Adrenal gland (tissue), 5 donors: ENCODE measurements around the gene GABRR1.

Experiments
- POLR2A ChIP-seq, 2 donors: fragments of 450-650 bp; IDR thresholded peaks; one replicate each; pipeline ENCODE4 v1.6.1; 2017; ENCODE audit warnings: antibody characterized with exemption in 2 of 2, mild to moderate bottlenecking in 2 of 2, moderate library complexity in 1 of 2
- TF ChIP-seq, protein P1 (sequence below), 6 experiments: fragments of 450-650 bp in 4 of 6; fragments of 200-600 bp in 2 of 6; sonication (generic) in 1 of 6; IDR thresholded peaks; 1 replicate in 5 of 6; 2 replicates in 1 of 6; pipeline versions ENCODE4 v1.5.1 to v1.8.0; 2016 to 2021; ENCODE audit warnings: antibody characterized with exemption in 6 of 6, mild to moderate bottlenecking in 2 of 6, moderate library complexity in 1 of 6
- donor health status: DM: no; HTN: no; CAD: no.

DNA sequence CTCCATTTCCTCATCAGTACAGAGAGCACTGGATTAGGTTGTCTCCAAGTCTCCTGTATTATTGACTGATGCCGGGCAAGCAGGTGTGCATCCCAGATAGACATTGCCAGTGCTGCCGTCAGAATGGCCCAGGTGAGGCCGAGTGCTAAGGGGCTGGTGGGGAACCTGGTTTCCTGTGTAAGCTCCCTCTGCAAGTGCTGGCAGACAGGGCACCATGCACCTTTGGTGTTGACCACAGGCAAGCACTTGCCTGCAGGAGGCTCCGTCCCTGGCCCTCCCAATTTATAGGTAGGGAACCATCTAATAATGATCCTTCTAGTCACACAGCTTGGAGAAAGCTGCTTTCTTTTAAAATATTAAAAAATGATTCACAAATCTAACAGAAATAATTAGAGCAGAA lies 747 bp downstream of the GABRR1 start:
- TF ChIP-seq, protein P1, sequence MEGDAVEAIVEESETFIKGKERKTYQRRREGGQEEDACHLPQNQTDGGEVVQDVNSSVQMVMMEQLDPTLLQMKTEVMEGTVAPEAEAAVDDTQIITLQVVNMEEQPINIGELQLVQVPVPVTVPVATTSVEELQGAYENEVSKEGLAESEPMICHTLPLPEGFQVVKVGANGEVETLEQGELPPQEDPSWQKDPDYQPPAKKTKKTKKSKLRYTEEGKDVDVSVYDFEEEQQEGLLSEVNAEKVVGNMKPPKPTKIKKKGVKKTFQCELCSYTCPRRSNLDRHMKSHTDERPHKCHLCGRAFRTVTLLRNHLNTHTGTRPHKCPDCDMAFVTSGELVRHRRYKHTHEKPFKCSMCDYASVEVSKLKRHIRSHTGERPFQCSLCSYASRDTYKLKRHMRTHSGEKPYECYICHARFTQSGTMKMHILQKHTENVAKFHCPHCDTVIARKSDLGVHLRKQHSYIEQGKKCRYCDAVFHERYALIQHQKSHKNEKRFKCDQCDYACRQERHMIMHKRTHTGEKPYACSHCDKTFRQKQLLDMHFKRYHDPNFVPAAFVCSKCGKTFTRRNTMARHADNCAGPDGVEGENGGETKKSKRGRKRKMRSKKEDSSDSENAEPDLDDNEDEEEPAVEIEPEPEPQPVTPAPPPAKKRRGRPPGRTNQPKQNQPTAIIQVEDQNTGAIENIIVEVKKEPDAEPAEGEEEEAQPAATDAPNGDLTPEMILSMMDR (IDR thresholded peaks at IDR 0.05): no peak
- no peak for TF ChIP-seq POLR2A (IDR thresholded peaks at IDR 0.05)
